DMS153 (cell line): ENCODE data around the gene SEC16A.
A peak's percentile ranks its signal among the peaks of the same experiment; 100 is the strongest.

Experiments used
- DNase-seq: peaks from one replicate; lab custom pipeline; 2025; lab: John Stamatoyannopoulos, UW

The SEC16A gene

GRCh38 chr9:136400038-136400834, 82.6 kb downstream of the SEC16A start, which contains the start of gene SNAPC4:
TSS of gene SNAPC4 (minus strand) at chr9:136400170. CDS start at chr9:136398428, 1,742 bp downstream.
- peak; percentile 78 for DNase-seq

GRCh38 chr9:136399176-136400037, 83.4 kb downstream of the SEC16A start:
- DNase-seq: no peak

GRCh38 chr9:136398286-136398685, 84.6 kb downstream of the SEC16A start:
- DNase-seq: no peak

DNA sequence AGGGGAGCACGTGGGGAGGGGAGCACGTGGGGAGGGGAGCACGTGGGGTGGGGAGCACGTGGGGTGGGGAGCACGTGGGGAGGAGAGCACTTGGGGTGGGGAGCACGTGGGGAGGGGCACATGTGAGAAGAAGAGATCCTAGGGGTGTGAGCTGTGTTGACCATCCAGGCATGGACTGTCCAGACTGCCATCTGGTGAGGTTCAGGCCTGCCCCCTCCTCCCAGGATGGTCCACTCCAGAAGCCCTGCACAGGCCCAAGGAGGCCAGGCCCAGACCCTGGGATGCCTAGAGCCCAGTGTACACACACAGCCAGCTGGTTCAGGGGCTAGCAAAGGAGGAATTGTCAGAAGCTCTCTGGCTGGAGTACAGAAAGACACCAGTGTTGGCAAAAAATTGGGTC, 85.2 kb downstream of the SEC16A start:
- no peak for DNase-seq

DNA sequence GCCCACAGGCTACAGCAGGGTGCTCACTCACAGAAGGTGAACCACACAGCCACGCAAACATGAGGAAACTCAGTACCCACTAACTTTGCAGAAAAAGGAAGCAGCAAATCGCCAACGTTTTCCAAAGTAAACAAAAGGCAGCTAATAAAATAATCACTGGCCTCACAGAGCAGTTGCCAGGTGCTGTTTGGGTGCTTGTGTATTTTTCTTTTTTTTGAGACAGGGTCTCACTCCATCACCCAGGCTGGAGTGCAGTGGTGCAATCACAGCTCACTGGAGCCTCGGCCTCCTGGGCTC, 86.7 kb downstream of the SEC16A start:
- no peak for DNase-seq

DNA sequence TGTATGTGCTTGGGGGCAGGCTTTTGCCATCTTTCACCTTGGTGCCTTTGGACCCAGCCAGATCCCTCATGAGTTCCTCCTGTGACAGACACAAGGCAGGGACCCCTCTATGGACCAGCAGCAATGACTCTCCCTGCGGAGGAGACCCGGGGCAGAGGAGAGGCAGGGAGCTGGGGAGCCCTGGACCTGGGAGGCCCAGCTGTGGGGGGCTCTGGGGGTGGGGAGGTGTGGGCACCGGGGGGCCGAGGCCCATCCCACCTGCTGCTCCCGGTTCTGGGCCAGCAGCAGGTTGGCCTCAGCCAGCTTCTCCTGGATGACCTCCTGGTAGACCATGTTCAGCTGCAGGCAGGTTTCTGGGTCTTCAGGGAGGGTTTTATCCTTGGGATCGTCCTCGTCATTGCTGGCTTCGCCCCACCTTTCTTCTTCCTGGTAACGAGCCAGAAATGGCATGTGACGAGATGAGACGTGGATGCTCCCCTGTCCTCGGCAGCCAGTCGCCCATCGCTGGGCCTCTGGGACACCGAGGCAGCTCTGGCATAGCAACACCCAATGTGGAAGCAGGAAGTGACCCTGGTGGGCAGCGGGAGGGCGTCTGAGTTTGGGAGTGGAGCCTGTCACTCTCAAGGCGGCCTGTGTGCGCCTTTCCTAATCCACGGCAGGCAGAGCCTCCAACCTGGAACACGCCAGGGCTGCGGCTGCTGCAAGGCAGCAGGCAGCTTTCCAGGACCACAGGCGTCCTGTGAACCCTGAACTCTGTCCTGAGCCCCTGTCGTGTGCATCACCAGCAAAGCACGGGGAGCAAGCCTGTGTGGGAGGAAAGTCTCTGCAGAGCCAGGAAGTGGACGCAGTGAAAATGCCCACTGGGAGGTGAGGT, 87.3 kb downstream of the SEC16A start:
- DNase-seq: no peak

GRCh38 chr9:136395020-136395340, 87.9 kb downstream of the SEC16A start:
- DNase-seq: no peak

GRCh38 chr9:136394312-136395019, 88.4 kb downstream of the SEC16A start:
- no peak for DNase-seq

GRCh38 chr9:136393531-136393930, 89.3 kb downstream of the SEC16A start:
- DNase-seq: no peak

DNA sequence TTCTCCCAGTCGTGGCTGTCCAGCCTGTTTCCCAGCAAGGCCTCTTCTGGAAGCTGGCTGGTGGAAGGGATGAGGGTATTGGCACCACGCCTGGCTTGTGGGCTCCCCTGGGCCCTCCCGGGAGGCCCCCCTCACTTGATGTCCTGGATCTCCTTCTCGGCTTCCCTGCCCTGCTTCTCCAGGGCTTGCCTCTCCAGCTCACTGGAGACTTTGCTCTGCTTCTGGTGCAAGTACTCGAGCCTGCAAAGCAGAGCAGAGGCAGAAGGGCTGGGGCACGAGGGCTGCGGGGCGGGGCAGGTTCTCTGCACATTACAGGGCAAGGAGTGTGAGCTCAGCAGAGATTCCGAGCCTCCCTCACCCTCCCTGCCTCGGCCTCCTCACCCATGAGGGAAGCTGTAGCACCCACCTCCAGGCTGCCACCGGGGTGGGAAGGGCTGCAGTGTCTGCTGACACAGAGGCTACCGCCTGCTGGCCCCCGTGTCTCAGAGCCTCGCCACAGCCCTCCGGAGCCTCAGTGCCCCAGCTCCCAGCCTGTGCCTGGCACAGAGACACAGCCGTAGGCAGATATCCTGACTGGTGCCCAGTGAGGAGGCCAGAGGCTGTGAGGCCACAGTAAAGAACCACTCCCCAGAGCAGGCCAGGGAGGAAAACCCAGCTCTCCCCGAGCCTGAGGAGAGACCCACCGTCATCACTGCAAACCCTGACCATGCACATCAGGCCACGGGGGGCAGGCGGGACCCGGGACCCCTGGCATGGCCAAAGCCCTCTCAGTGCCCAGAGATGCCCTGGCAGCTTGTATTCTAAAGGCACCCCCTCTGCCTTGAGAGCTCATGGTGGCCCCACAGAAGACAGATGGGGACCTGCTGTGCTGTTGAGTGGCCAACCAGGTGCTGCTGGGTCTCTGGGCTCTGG, 90.0 kb downstream of the SEC16A start:
- DNase-seq: no peak

GRCh38 chr9:136391737-136392537, 90.9 kb downstream of the SEC16A start:
- DNase-seq: no peak
